Activated CD8-positive, alpha-beta memory T cell treated with anti-CD3 and anti-CD28 coated beads for 24 hours (primary cell): ENCODE data around the gene DNAH14.
"Not testable (repeated sequence)": the region's sequence is repeated elsewhere in the genome, so short reads cannot be mapped to it uniquely, and the experiment has no call there.

ENCODE experiments used
- DNase-seq: peaks from one replicate; pipeline ENCODE4 v3.0.0-alpha.2; 2020

DNAH14 gene

DNA sequence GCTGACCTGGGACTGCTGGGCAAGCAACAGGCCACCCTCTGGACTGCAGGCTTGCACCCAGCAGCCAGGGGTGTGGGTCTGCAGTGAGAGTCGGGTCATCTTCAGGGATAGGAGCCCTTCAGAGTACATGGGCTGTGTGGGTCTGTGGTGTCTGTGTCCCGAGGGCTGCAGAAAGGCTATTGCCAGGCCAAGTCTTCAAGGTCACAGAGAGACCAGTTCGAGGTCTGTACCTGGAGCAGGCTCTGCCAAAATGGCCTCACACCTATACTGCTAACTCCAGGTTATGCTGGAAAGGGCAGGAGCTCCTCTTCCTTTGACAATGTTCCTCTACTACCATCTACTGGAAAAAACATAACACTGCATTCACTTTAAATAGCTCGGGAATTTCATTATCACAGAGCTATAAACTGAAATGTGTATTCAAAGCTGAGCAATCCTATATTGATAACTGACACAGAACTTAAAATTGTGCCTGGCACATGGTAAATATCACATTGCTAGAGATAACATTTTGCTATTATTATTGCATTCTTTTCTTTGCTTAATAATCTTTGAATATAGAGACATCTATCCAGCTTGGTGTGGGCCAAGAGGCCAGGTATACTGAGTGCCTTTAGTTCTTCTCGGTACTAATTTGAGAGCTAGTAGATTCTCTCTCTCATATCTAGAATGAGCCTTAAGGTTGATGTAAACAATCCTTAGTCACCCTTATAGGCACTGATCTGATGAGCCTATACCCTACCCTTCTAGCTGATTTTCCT is 6.9 kb upstream of the DNAH14 start:
- no peak for DNase-seq

- no peak for DNase-seq
Measured at GRCh38 chr1:224923726-224924125, 5.7 kb upstream of the DNAH14 start.

- DNase-seq = not testable (repeated sequence)
Measured at GRCh38 chr1:224927631-224928030, 1.8 kb upstream of the DNAH14 start.

GRCh38 chr1:224928906-224929305 is 569 bp upstream of the DNAH14 start:
- no peak for DNase-seq

DNA sequence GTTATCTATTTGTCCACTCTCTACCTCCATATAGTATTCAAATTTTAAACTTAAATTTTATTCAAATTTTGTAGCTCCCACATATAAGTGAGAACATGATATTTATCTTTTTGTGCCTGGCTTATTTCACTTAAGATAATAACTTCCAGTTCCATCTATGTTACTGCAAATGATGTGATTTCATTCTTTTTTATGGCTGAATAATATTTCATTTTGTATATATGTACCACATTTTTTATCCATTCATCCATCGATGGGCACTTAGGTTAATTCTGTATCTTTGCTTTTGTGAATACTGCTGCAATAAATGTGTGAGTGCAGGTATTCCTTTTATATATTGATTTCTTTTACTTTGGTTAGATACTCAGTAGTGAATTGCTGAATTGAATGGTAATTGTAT is 2.1 kb downstream of the DNAH14 start:
- DNase-seq = no peak

- DNase-seq = no peak
Measured at GRCh38 chr1:224932607-224933249, 3.3 kb downstream of the DNAH14 start.

- no peak for DNase-seq
Measured at GRCh38 chr1:224933584-224933983, 4.1 kb downstream of the DNAH14 start.

- no peak for DNase-seq
Measured at GRCh38 chr1:224938652-224939051, 9.2 kb downstream of the DNAH14 start.

- DNase-seq = no peak
Measured at GRCh38 chr1:224939844-224940425, 10.5 kb downstream of the DNAH14 start.

GRCh38 chr1:224940735-224941134 is 11.3 kb downstream of the DNAH14 start:
- not testable (repeated sequence) for DNase-seq

DNA sequence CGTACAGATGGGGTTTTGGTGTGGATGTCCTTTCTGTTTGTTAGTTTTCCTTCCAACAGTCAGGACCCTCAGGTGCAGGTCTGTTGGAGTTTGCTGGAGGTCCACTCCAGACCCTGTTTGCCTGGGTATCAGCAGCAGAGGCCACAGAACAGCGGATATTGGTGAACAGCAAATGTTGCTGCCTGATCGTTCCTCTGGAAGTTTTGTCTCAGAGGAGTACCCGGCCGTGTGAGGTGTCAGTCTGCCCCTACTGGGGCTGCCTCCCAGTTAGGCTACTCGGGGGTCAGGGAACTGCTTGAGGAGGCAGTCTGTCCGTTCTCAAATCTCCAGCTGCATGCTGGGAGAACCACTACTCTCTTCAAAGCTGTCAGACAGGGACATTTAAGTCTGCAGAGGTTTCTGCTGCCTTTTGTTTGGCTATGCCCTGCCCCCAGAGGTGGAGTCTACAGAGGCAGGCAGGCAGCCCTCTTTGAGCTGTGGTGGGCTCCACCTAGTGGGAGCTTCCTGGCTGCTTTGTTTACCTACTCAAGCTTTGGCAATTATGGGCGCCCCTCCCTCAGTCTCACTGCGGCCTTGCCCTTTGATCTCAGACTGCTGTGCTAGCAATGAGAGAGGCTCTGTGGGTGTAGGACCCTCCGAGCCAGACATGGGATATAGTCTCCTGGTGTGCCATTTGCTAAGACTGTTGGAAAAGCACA is 16.3 kb downstream of the DNAH14 start:
- not testable (repeated sequence) for DNase-seq

DNA sequence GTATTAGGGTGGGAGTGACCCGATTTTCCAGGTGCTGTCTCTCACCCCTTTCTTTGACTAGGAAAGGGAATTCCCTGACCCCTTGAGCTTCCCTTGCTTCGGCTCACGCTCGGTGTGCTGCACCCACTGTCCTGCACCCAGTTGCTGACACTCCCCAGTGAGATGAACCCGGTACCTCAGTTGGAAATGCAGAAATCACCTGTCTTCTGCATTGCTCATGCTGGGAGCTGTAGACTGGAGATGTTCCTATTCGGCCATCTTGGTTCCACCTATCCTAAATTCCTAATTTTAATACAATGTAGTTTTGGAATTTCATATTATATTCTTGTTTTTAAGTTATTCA is 16.8 kb downstream of the DNAH14 start:
- DNase-seq = not testable (repeated sequence)

- DNase-seq = no peak
Measured at GRCh38 chr1:224957696-224958095, 28.2 kb downstream of the DNAH14 start.

DNA sequence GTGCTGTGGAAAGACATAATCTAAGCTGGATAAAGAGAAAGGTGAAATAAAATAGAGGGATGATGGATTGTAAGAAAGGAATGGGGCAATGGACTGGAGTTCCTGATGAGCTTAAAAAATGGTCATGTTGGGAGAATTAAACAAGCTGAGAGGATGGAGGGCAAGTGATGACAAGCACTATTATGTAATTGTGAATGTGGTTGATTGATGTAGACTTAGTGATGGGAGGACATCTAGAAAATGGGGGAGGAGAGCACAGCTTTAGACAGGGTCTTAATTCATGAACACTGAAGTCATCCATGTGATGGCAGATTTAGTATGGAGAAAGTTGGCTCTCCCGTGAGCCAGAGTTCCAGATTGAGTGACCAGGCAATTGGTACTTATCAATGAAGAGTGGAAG is 29.0 kb downstream of the DNAH14 start:
- no peak for DNase-seq

GRCh38 chr1:224959115-224959514 is 29.6 kb downstream of the DNAH14 start:
- DNase-seq = no peak

DNA sequence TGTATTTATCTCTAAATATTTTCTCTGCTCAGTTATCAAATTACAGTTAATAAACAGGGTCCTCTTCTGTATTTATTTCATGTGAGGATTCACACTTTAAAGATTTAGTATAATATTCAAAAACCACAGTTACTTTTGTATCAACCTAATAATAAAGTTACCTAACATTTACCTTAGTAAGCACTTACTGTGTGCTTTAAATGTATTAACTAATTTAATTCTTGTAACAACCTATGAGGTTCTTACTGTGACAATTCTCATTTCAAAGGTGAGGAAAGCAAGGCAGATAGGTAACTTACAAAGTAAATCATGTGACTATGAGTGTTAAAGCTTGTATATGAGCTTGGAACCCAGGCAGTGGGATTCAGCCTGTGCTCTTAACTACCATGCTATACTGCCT is 30.2 kb downstream of the DNAH14 start:
- DNase-seq = no peak

DNA sequence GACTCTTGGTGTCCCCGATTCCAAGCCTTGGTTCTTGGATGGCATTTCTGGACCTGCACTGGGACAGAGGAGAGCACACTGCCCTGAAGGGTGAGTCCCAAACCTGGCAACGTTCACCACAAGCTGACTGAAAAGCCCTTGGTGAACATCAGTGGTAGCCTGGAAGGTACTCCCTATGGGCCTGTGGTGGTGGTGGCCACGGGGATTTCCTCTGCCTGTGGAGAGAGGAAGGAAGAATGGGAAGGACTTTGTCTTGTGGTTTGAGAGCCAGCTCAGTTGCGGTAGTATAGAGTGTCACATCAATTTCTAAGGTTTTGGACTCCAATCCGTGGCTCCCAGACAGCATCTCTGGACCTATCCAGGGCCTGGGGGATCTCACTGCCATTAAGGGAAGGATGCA is 50.7 kb downstream of the DNAH14 start:
- DNase-seq = no peak

DNA sequence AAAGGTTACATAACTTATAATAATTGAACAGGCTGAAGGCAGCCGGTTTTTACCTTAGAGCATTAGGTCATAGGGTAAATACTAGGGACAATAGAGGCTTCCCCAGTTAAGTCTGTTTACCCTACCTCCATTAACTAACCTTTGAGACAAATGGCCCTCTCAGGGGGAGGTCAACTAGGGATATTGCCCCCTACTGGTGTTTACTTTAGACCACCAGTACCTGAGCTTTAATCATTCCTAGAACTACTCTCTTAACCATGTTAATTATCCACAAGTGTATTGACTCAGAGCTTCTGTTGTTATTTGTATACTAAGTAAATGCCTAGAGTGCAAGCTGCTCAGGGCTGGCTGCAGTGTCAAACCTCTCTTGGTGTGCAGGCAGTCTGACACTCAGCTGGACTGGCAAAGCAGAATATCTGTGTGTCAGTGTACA is 52.5 kb downstream of the DNAH14 start:
- DNase-seq = not testable (repeated sequence)

- DNase-seq = no peak
Measured at GRCh38 chr1:224988042-224988441, 58.6 kb downstream of the DNAH14 start.

GRCh38 chr1:224989615-224990014 is 60.1 kb downstream of the DNAH14 start:
- DNase-seq = no peak

- DNase-seq = not testable (repeated sequence)
Measured at GRCh38 chr1:224991550-224991949, 62.1 kb downstream of the DNAH14 start.

DNA sequence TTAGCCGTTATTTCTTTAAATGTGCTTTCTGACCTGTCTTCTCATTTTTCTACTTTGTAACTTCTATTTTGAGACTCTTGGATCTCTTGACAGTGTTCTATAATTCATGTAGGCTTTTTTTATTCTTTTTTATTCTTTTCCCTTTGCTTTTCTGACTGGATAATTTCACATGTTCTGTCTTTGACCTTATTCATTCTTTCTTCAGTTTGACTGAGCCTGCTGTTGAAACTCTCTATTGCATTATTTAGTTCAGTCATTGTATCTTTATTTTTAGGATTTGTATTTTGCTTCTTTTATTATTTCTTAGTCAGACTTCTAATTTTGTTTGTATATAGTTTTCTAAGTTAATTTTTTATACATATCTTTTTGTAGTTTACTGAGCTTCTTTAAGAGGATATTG is 66.1 kb downstream of the DNAH14 start:
- no peak for DNase-seq

GRCh38 chr1:224996266-224996665 is 66.8 kb downstream of the DNAH14 start:
- DNase-seq = no peak

DNA sequence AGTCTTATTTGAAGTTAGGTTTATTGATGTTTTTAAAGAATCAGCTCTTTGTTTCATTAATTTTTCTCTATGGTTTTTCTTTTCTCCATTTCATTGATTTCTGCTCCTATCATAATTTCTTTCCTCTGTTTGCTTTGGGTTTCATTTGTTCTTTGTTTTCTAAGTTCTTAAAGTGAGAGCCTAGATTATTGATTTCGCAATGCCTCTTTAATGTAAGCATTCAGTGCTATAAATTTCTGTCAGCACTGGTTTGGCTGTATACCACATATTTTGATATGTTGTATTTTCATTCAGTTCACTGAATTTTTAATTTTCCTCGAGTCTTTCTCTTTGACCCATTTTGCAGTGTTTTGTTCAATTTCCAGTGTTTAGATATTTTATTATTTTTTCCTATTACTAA is 68.7 kb downstream of the DNAH14 start:
- no peak for DNase-seq
